ENCODE measurements around the gene BSPRY. TPM values are rescaled to one million over a fixed set of nuclear protein-coding genes. Genes with fewer than 3 reads are reported as not detected.

The BSPRY gene
- total and polyA plus RNA-seq, 2 experiments from 2014 or later: 6.1 to 12.0 TPM

DNA sequence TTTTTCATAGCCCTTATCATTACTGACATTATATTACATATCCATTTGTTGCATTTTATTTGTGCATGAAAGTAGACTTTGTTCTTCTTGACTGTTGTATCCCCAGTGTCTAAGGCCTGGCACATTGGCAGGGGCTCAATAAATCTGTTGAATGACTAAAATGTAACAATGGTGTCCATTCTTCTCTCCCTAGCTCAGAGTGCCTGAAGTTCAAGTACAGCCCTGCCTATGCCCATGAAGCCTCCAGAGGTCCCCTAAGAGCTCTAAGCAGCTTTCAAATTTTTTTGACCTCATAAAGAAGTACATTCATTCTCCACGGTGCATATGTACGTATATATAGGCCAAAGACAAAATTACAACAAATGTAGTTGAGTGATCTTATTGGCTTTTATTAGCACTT is 4.2 kb upstream of the BSPRY start:
- Histone ChIP-seq H3K27ac (no peak overlapping the region), H2AFZ (no peak overlapping the region), H4K20me1 (ENCODE audit: insufficient read depth, poor library complexity, severe bottlenecking) (no peaks in the 10 kb centered on the region), H3K36me3 (replicated peaks; ENCODE audit: insufficient read depth, low read depth) (no peaks in the 10 kb centered on the region), H3K9me3 (ENCODE audit: low read depth) (no peaks in the 10 kb centered on the region), H3K79me2 (no peaks in the 10 kb centered on the region), H3K4me3 (no peak overlapping the region), H3K27me3 (peaks cover 10% of the 10 kb centered on the region), H3K4me1 (ENCODE audit: insufficient read depth) (peaks cover 8% of the 10 kb centered on the region), H3K9me2 (replicated peaks; ENCODE audit: insufficient read depth) (no peaks in the 10 kb centered on the region), H3K4me2 (no peak overlapping the region)
- WGBS (ENCODE audit: low lambda C conversion rate, missing lambda C conversion rate): 77% methylated on average over 2 of the region's 2 CpGs
- no peak for DNase-seq (ENCODE audit: low spot score)
- TF ChIP-seq, protein P1, sequence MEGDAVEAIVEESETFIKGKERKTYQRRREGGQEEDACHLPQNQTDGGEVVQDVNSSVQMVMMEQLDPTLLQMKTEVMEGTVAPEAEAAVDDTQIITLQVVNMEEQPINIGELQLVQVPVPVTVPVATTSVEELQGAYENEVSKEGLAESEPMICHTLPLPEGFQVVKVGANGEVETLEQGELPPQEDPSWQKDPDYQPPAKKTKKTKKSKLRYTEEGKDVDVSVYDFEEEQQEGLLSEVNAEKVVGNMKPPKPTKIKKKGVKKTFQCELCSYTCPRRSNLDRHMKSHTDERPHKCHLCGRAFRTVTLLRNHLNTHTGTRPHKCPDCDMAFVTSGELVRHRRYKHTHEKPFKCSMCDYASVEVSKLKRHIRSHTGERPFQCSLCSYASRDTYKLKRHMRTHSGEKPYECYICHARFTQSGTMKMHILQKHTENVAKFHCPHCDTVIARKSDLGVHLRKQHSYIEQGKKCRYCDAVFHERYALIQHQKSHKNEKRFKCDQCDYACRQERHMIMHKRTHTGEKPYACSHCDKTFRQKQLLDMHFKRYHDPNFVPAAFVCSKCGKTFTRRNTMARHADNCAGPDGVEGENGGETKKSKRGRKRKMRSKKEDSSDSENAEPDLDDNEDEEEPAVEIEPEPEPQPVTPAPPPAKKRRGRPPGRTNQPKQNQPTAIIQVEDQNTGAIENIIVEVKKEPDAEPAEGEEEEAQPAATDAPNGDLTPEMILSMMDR (IDR thresholded peaks at IDR 0.05; ENCODE audit: poor library complexity): no peak
- TF ChIP-seq EZH2phosphoT487 (IDR thresholded peaks at IDR 0.05; ENCODE audit: low read depth, severe bottlenecking, unreplicated experiment) (no peak), EZH2 (IDR thresholded peaks at IDR 0.05; ENCODE audit: borderline replicate concordance) (no peak)

DNA sequence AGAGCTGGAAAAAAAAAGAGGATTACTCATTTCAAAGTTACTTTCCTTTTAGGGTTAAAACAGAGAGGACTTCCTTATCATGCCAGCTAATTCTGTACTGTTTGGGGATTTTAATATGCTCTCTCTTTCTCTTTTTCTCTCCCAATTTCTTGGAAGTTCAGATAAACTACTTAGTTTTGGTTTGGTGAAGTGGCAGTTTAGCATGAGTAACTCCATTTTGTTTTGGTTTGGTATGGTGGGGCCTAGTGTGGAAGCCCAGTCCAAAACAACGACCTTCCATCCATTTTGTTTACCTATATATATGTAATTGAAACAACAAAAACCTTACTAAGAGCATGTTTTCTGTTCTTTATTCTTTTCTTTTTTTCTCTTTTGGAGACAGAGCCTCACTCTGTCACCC is 3.7 kb upstream of the BSPRY start:
- H3K9me3 ChIP-seq (ENCODE audit: low read depth): no peaks in the 10 kb centered on the region
- peaks cover 13% of the 10 kb centered on the region for H3K27me3 ChIP-seq
- no peak overlapping the region for H3K4me2 ChIP-seq
- no peak for DNase-seq (ENCODE audit: low spot score)
- H3K36me3 ChIP-seq (replicated peaks; ENCODE audit: insufficient read depth, low read depth): no peaks in the 10 kb centered on the region
- H3K79me2 ChIP-seq: no peaks in the 10 kb centered on the region
- 48% methylated on average over 1 of the region's 1 CpG for WGBS (ENCODE audit: low lambda C conversion rate, missing lambda C conversion rate)
- no peak overlapping the region for H2AFZ ChIP-seq
- peaks cover 9% of the 10 kb centered on the region for H3K4me1 ChIP-seq (ENCODE audit: insufficient read depth)
- no peaks in the 10 kb centered on the region for H4K20me1 ChIP-seq (ENCODE audit: insufficient read depth, poor library complexity, severe bottlenecking)
- TF ChIP-seq EZH2 (IDR thresholded peaks at IDR 0.05; ENCODE audit: borderline replicate concordance) (no peak), EZH2phosphoT487 (IDR thresholded peaks at IDR 0.05; ENCODE audit: low read depth, severe bottlenecking, unreplicated experiment) (no peak)
- TF ChIP-seq, protein P1 (IDR thresholded peaks at IDR 0.05; ENCODE audit: poor library complexity): no peak
- H3K9me2 ChIP-seq (replicated peaks; ENCODE audit: insufficient read depth): no peaks in the 10 kb centered on the region
- H3K27ac ChIP-seq: no peak overlapping the region
- no peak overlapping the region for H3K4me3 ChIP-seq

DNA sequence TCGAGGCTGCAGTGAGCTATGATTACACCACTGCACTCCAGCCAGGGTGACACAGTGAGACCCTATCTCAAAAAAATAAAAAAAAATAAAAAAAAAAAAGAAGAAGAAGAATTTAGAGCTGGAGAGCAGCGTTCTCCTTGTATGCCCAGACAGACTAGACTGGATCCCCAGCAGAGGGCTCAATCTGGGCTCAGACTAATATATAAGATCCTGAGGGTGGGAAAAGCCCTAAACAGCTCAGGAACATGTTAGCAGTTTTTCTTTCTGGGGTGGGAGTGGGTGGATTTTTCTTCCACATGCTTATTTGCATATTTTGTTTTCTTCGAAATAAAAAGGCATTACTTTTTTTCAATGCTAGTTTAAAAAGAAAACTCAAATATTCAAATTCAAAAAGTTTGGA is 904 bp upstream of the BSPRY start:
- no peaks in the 10 kb centered on the region for H3K9me3 ChIP-seq (ENCODE audit: low read depth)
- H3K9me2 ChIP-seq (replicated peaks; ENCODE audit: insufficient read depth): no peaks in the 10 kb centered on the region
- no peak overlapping the region for H3K4me2 ChIP-seq
- H3K79me2 ChIP-seq: no peaks in the 10 kb centered on the region
- DNase-seq (ENCODE audit: low spot score): no peak
- H3K36me3 ChIP-seq (replicated peaks; ENCODE audit: insufficient read depth, low read depth): no peaks in the 10 kb centered on the region
- WGBS (ENCODE audit: low lambda C conversion rate, missing lambda C conversion rate): 97% methylated on average over 3 of the region's 3 CpGs
- H3K27ac ChIP-seq: no peak overlapping the region
- H3K4me3 ChIP-seq: no peak overlapping the region
- TF ChIP-seq, protein P1 (IDR thresholded peaks at IDR 0.05; ENCODE audit: poor library complexity): no peak
- TF ChIP-seq EZH2phosphoT487 (IDR thresholded peaks at IDR 0.05; ENCODE audit: low read depth, severe bottlenecking, unreplicated experiment) (no peak), EZH2 (IDR thresholded peaks at IDR 0.05; ENCODE audit: borderline replicate concordance) (no peak)
- H3K27me3 ChIP-seq: peaks cover 20% of the 10 kb centered on the region
- H4K20me1 ChIP-seq (ENCODE audit: insufficient read depth, poor library complexity, severe bottlenecking): no peaks in the 10 kb centered on the region
- peaks cover 9% of the 10 kb centered on the region for H3K4me1 ChIP-seq (ENCODE audit: insufficient read depth)
- no peak overlapping the region for H2AFZ ChIP-seq

DNA sequence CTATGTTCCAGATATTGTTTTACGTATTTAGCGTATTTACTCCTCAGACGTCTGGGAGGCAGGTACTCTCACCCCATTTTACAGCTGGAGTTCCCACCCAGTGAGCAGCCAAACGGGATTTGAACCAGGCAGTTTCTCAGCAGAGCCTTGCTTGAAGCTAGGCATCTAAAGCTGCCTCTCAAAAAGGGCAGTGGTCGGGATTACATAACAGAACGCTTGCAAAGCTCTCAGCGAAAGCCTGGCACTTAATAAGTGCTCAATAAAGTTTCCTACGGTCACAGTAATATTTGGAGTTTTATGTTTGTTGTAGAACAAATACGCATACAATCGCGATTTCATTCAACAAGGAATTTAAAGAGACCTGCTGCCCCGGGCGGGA is 286 bp upstream of the BSPRY start:
- no peak overlapping the region for H3K27ac ChIP-seq
- H3K4me2 ChIP-seq: peak overlapping the region; percentile 92
- H3K79me2 ChIP-seq: no peaks in the 10 kb centered on the region
- peak overlapping the region; percentile 58 for H3K4me3 ChIP-seq
- peaks cover 9% of the 10 kb centered on the region for H3K4me1 ChIP-seq (ENCODE audit: insufficient read depth)
- H4K20me1 ChIP-seq (ENCODE audit: insufficient read depth, poor library complexity, severe bottlenecking): no peaks in the 10 kb centered on the region
- H2AFZ ChIP-seq: peak overlapping the region; percentile 44
- no peaks in the 10 kb centered on the region for H3K9me2 ChIP-seq (replicated peaks; ENCODE audit: insufficient read depth)
- H3K36me3 ChIP-seq (replicated peaks; ENCODE audit: insufficient read depth, low read depth): no peaks in the 10 kb centered on the region
- H3K27me3 ChIP-seq: peaks cover 20% of the 10 kb centered on the region
- DNase-seq (ENCODE audit: low spot score): no peak
- 14% methylated on average over 13 of the region's 13 CpGs for WGBS (ENCODE audit: low lambda C conversion rate, missing lambda C conversion rate)
- peak; percentile 37 for TF ChIP-seq EZH2 (IDR thresholded peaks at IDR 0.05; ENCODE audit: borderline replicate concordance)
- TF ChIP-seq EZH2phosphoT487 (IDR thresholded peaks at IDR 0.05; ENCODE audit: low read depth, severe bottlenecking, unreplicated experiment): no peak
- TF ChIP-seq, protein P1 (IDR thresholded peaks at IDR 0.05; ENCODE audit: poor library complexity): no peak
- H3K9me3 ChIP-seq (ENCODE audit: low read depth): no peaks in the 10 kb centered on the region
